GM12801 (cell line): ENCODE results near the gene DICER1.

Experiments
- TF ChIP-seq, protein P1 (sequence below): IDR thresholded peaks from one replicate; pipeline ENCODE4 v1.5.1; 2011; ENCODE audit warnings: control low read depth; ENCODE audit not compliant: insufficient read length; ENCODE audit errors: extremely low read depth

The DICER1 gene

DNA sequence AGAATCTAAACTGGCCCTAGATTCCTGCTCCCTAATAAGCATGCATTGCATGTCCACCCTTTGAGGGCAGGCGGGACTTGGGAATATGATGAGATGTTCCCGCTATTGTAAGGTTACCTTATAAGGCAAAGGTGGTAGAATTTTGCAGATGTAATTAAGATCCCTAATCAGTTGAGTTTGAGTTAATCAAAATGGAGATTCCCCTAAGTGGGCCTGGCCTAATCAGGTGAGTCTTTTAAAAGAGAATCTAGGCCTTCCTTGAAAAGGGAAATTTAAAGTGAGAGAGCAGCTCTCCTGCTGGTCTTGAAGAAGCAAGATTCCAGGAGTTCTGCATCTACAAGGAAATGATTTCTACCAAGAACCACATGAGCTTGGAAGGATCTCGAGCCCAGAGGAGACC is 83.4 kb downstream of the DICER1 start:
- TF ChIP-seq, protein P1, sequence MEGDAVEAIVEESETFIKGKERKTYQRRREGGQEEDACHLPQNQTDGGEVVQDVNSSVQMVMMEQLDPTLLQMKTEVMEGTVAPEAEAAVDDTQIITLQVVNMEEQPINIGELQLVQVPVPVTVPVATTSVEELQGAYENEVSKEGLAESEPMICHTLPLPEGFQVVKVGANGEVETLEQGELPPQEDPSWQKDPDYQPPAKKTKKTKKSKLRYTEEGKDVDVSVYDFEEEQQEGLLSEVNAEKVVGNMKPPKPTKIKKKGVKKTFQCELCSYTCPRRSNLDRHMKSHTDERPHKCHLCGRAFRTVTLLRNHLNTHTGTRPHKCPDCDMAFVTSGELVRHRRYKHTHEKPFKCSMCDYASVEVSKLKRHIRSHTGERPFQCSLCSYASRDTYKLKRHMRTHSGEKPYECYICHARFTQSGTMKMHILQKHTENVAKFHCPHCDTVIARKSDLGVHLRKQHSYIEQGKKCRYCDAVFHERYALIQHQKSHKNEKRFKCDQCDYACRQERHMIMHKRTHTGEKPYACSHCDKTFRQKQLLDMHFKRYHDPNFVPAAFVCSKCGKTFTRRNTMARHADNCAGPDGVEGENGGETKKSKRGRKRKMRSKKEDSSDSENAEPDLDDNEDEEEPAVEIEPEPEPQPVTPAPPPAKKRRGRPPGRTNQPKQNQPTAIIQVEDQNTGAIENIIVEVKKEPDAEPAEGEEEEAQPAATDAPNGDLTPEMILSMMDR: no peak

DNA sequence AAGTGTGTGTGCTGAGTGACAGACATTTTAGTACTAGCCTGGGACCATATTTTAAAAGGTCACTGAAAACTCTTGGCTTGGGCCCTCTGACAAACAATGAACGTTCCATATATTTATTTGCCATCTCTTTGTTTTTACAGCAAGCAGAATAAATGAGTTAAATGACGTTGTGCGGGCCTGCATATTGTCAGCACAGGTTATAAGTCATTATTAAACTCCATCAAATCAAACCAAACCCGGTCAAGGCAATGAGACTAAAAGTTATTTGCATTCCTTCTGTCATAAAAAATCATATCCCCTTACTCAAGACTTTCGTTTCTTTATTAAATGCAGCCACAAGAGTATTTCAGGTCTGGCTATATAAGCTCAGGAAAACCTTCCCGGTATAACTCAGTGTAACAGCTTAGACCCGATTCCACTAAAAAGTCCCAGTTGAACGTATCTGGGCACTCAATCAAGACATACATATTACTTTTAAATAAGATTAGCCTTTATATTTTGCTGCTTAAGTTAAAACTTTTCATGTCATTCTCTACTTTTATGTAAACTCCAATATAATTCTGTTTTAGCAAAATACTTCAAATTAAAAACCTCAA is 84.9 kb downstream of the DICER1 start:
- TF ChIP-seq, protein P1: no peak

DNA sequence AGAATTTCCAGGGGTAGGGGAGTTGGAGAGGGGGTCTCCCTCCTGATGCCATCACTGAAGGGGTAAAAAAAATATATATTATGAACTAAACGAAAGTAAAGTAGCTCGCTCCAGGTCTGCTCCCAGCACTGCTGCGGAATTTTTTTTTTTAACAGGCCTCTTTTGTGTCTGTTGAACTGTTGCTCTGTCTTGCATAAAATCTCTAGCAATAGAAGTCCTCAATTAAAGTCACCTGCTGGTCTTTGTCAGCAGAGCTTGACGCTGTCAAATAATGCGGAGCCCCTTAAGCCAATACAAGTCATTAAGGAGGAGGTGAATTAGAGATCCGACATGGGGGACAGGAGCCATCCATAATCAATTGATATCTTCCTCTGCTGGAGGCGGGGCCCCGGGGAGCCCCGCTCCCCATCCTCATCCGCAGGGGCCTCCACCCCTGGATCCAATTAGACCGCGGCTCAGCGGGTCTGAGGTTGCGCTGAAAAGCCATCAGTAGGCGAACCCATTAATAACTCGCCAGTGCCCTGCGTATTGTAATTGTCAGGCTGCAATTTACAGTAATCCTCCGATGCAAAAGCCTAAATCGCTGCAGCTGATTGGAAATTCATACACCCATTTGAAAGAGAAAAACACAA is 85.6 kb downstream of the DICER1 start:
- TF ChIP-seq, protein P1: no peak

DNA sequence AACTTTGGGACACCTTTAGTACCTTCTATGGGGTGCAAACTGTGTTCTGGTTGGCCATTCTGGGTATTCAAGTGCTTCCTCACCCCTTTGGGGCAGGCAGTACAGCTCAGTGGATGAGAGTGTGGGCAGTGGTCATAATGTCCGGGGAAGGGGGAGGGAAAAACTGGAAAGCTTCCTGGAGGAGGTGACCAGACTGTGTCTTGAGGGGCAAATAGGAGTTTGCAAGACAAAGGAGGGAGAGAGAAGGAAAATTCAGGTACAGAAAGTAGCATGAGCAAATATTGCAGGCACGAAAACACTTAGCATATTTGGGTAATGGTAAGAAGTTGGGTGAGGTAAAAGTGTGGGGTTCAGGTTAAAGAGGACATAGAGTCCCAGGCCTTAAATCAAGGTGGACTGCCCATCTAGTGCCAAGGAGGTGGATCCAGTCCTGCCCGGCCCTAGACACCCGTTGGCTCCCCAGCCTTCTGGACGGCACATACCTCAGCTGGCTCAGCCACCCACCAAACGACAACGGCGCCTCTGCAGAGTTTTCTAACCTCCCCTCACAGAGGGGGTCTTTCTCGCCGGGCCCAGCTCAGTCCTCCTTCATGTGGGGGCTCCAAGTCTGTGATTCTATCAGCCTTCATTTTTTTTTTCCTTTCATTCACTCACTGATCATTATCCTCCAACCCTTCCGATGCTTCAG is 86.4 kb downstream of the DICER1 start:
- TF ChIP-seq, protein P1: no peak

DNA sequence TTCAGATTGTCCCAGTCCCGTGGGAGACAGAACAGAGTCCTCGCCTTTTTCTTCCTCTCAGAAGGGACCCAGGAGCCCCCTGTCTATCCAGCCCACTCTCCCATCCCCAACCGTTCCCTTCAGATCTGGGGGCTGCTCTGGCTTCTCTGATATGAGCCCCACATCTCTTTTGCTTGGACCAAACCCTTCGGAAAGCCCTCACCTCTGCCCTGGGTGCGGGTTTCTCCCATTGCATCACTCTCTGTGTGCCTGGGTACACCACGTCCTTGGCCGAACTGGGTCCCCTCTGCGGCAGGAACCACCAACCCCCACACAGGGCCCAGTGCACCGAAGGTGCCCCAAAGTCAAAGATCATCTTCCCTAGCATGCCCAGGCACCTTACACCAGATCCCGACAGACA is 87.8 kb downstream of the DICER1 start:
- TF ChIP-seq, protein P1: no peak

DNA sequence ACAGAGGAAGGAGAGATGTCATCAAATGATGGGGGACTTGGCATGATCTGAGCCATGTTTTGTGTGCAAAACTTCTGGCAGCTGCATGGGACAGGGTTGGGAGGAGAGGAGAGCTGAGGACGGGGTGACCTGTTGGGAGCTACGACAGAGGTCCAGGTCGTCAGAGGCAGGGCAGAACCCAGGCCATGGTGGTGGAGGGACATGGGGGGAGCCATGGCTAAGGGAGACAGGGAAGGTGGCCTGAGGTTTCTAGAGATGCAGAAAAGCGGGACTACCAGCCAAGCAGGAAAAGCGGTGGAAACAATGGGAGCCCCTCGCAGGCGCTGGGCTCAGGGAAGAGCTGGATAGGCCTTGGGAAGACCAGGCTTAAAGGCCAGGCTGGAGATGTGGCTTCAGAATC is 88.3 kb downstream of the DICER1 start:
- TF ChIP-seq, protein P1: no peak

DNA sequence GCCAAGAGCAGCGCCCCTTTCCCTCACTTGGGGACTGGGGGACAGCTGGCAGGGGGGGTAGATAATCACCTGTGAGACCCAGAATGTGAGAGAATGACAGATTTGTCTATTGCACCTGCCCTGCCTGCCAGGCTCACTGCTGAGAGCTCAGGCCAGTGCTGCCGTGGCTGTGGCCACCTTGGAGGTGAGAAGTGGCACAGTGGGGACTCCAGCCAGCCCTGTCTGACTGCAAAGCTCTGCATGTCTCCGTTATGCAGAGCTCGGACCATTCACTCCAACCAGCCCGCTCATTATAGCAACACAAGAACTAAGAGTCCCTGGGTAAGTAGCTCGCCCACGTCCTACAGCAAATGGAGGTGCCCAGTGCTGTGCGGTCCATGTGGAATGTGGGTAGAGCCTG is 88.8 kb downstream of the DICER1 start:
- TF ChIP-seq, protein P1: no peak
